Pons (tissue), 1 donor: ENCODE data around the gene PRIMPOL.
"Not testable (repeated sequence)": the region's sequence is repeated elsewhere in the genome, so short reads cannot be mapped to it uniquely, and the experiment has no call there.

Source experiments
- DNase-seq: peaks from one replicate; pipeline ENCODE4 v3.0.0-alpha.2; 2016; ENCODE audit warnings: low spot score

The PRIMPOL gene

GRCh38 chr4:184649026-184649970, at the start of gene PRIMPOL, which contains the start of gene CASP3:
TSS of gene PRIMPOL (plus strand) at chr4:184649738. CDS start at chr4:184657141, 7,403 bp downstream.
TSS of gene CASP3 (minus strand) at chr4:184649447. CDS start at chr4:184638453, 10,994 bp downstream.
- peak; percentile 94 for DNase-seq

- not testable (repeated sequence) for DNase-seq
Measured at GRCh38 chr4:184600982-184601381, 48.6 kb upstream of the PRIMPOL start.

- not testable (repeated sequence) for DNase-seq
Measured at GRCh38 chr4:184602857-184603256, 46.7 kb upstream of the PRIMPOL start.

GRCh38 chr4:184607429-184607828, 42.1 kb upstream of the PRIMPOL start:
- not testable (repeated sequence) for DNase-seq

GRCh38 chr4:184612074-184612473, 37.5 kb upstream of the PRIMPOL start:
- DNase-seq, result no peak

GRCh38 chr4:184613405-184613804, 36.1 kb upstream of the PRIMPOL start:
- no peak for DNase-seq

GRCh38 chr4:184614509-184614908, 35.0 kb upstream of the PRIMPOL start:
- no peak for DNase-seq

GRCh38 chr4:184616168-184616567, 33.4 kb upstream of the PRIMPOL start:
- DNase-seq, result not testable (repeated sequence)

- DNase-seq, result no peak
Measured at GRCh38 chr4:184616633-184617551, 32.6 kb upstream of the PRIMPOL start.

- no peak for DNase-seq
Measured at GRCh38 chr4:184617600-184618196, 31.8 kb upstream of the PRIMPOL start.

- DNase-seq, result no peak
Measured at GRCh38 chr4:184620212-184620867, 29.2 kb upstream of the PRIMPOL start.

- DNase-seq, result no peak
Measured at GRCh38 chr4:184621518-184621917, 28.0 kb upstream of the PRIMPOL start.

GRCh38 chr4:184624504-184624903, 25.0 kb upstream of the PRIMPOL start:
- DNase-seq, result not testable (repeated sequence)

- no peak for DNase-seq
Measured at GRCh38 chr4:184624972-184625554, 24.5 kb upstream of the PRIMPOL start.

GRCh38 chr4:184625783-184626596, 23.5 kb upstream of the PRIMPOL start:
- DNase-seq, result not testable (repeated sequence)

GRCh38 chr4:184628103-184628502, 21.4 kb upstream of the PRIMPOL start:
- no peak for DNase-seq

GRCh38 chr4:184632842-184633241, 16.7 kb upstream of the PRIMPOL start:
- no peak for DNase-seq

GRCh38 chr4:184635381-184635780, 14.2 kb upstream of the PRIMPOL start:
- no peak for DNase-seq

- DNase-seq, result no peak
Measured at GRCh38 chr4:184636144-184636543, 13.4 kb upstream of the PRIMPOL start.

- no peak for DNase-seq
Measured at GRCh38 chr4:184636897-184637296, 12.6 kb upstream of the PRIMPOL start.
